Inferior parietal cortex (tissue), 1 donor: Measurements from ENCODE around the gene COX19.
A peak's percentile ranks its signal among the peaks of the same experiment; 100 is the strongest.
"Not testable (repeated sequence)": the region's sequence is repeated elsewhere in the genome, so short reads cannot be mapped to it uniquely, and the experiment has no call there.

Experiments
- DNase-seq: peaks from one replicate; pipeline ENCODE4 v3.0.0-alpha.2; 2016; ENCODE audit errors: extremely low spot score

Gene COX19

GRCh38 chr7:962401-963081 lies 12.8 kb downstream of the COX19 start:
- no peak for DNase-seq

- DNase-seq = no peak
Observed at GRCh38 chr7:961546-962400, 13.6 kb downstream of the COX19 start.

- DNase-seq = not testable (repeated sequence)
Observed at GRCh38 chr7:960972-961371, 14.4 kb downstream of the COX19 start.

- DNase-seq = no peak
Observed at GRCh38 chr7:960269-960871, 15.0 kb downstream of the COX19 start.

- not testable (repeated sequence) for DNase-seq
Observed at GRCh38 chr7:959740-960139, 15.6 kb downstream of the COX19 start.

GRCh38 chr7:959271-959670 lies 16.1 kb downstream of the COX19 start:
- no peak for DNase-seq

- no peak for DNase-seq
Observed at GRCh38 chr7:958221-959200, 16.8 kb downstream of the COX19 start.

- no peak for DNase-seq
Observed at GRCh38 chr7:957418-958220, 17.7 kb downstream of the COX19 start.

- no peak for DNase-seq
Observed at GRCh38 chr7:956031-956430, 19.3 kb downstream of the COX19 start.

GRCh38 chr7:954330-955238 lies 20.8 kb downstream of the COX19 start, which contains the start of gene ADAP1:
Gene ADAP1, minus strand, starts transcription at chr7:954680. Its CDS starts 203 bp downstream, at chr7:954477.
- no peak for DNase-seq

GRCh38 chr7:953547-954327 lies 21.6 kb downstream of the COX19 start:
- peak; percentile 57 for DNase-seq

- DNase-seq = no peak
Observed at GRCh38 chr7:952548-953441, 22.6 kb downstream of the COX19 start.

GRCh38 chr7:951881-952547 lies 23.3 kb downstream of the COX19 start:
- no peak for DNase-seq

- DNase-seq = no peak
Observed at GRCh38 chr7:949021-949934, 26.1 kb downstream of the COX19 start.

GRCh38 chr7:947391-948210 lies 27.7 kb downstream of the COX19 start:
- no peak for DNase-seq
